SJSA1 (cell line): ENCODE data around the gene RGMA. TPM values are rescaled to one million over a fixed set of nuclear protein-coding genes. Genes with fewer than 3 reads are reported as not detected.

Source experiments
- DNase-seq, 2 experiments: peaks; one replicate each; pipeline ENCODE4 v3.0.0-alpha.2; 2015 to 2020; ENCODE audit warnings: low spot score in 2 of 2, low read depth in 1 of 2
- H3K27ac ChIP-seq: fragments of 250-450 bp; sonication (Bioruptor Pico); 2 replicates; pipeline ENCODE4 v1.5.1; 2020; ENCODE audit warnings: mild to moderate bottlenecking, moderate library complexity
- H3K27me3 ChIP-seq: fragments of 250-450 bp; sonication (Bioruptor Pico); replicated peaks from 2 replicates; pipeline ENCODE4 v1.5.1; 2020; ENCODE audit warnings: mild to moderate bottlenecking, moderate library complexity
- H3K36me3 ChIP-seq: fragments of 250-450 bp; sonication (Bioruptor Pico); 2 replicates; pipeline ENCODE4 v1.5.1; 2020; ENCODE audit warnings: mild to moderate bottlenecking
- H3K4me1 ChIP-seq: fragments of 250-450 bp; sonication (Bioruptor Pico); replicated peaks from 2 replicates; pipeline ENCODE4 v1.6.1; 2021; ENCODE audit warnings: mild to moderate bottlenecking
- H3K4me3 ChIP-seq: fragments of 250-450 bp; sonication (Bioruptor Pico); 2 replicates; pipeline ENCODE4 v1.5.1; 2020; ENCODE audit warnings: mild to moderate bottlenecking
- H3K9me3 ChIP-seq: fragments of 250-450 bp; sonication (Bioruptor Pico); replicated peaks from 2 replicates; pipeline ENCODE4 v1.5.1; 2020; ENCODE audit warnings: mild to moderate bottlenecking
- total RNA-seq: library from RNA; depleted of rRNA; stranded (reverse); fragments of >200 nt; shearing (Covaris generic); gene quantifications from 2 replicates; pipeline ENCODE4 v1.2.3, GENCODE V29; 2014

Gene RGMA
- total RNA-seq, 1 experiment from 2014 or later = 3.6 TPM

DNA sequence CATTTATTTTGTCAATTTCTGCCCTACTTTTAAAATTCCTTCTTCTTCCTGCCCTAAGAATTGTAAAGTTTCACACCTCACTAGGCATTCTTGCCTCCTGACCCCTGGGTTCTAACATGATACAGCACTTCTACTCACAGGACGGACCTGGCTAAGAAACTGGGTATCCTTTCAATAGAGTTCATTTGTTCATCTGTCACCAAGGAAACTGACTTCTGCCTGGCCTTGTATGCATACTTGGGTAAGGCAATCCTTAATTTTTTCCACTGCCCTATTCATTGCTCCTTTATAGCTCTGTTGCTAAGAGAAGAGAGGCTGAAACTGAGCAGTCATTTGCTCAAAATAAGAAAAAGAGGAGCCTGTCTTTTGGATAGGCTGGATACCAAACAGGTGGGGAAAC is 3.3 kb downstream of the RGMA start:
- H3K4me3 ChIP-seq = no peak overlapping the region
- H3K27ac ChIP-seq = no peak overlapping the region
- no peak for DNase-seq
- no peaks in the 10 kb centered on the region for H3K36me3 ChIP-seq
- peaks cover 54% of the 10 kb centered on the region for H3K27me3 ChIP-seq
- no peaks in the 10 kb centered on the region for H3K9me3 ChIP-seq
- H3K4me1 ChIP-seq = peaks cover 15% of the 10 kb centered on the region

DNA sequence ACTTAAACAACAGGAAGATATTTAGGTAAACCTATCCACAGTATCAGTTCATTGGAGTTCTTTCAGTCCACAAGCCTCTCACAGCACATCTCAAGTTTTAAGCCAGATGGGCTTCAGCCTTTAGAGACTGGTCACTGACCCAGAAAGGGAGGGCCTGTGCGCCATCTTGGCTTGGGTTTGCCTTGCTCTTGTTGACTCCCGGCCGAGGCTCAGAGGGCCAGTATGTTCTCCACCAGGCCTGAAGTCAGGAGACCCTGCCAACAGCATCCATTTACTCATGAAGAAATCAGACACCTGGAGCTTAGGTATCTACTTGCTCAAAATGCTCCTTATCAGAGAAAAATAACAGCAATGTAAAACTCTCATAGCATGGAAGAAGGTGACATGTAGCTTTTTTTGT is 6.2 kb downstream of the RGMA start:
- peaks cover 57% of the 10 kb centered on the region for H3K27me3 ChIP-seq
- H3K4me3 ChIP-seq = no peak overlapping the region
- H3K27ac ChIP-seq = no peak overlapping the region
- no peak for DNase-seq
- H3K4me1 ChIP-seq = peaks cover 4% of the 10 kb centered on the region
- no peaks in the 10 kb centered on the region for H3K36me3 ChIP-seq
- no peaks in the 10 kb centered on the region for H3K9me3 ChIP-seq

DNA sequence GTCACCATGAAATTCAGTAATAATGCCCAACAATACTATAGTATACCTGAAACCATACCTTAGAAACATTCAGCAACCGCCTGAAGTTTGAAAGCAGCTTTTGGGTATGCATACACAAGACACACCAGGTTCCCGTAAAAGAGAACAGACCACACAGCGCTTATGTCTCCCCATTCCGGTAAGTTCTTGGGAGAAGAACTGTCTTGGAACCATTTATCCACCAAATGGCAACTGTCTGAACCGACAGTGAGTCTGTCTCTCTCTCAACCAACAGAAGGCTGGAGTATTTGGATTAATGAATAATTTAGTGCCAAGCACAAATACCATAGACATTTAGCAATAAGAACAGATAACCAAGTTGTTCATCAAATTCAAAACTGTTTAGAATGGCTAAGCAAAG is 7.6 kb downstream of the RGMA start:
- Histone ChIP-seq H3K36me3 (no peaks in the 10 kb centered on the region), H3K9me3 (no peaks in the 10 kb centered on the region), H3K4me3 (no peak overlapping the region), H3K27me3 (peaks cover 45% of the 10 kb centered on the region), H3K27ac (no peak overlapping the region), H3K4me1 (no peaks in the 10 kb centered on the region)
- DNase-seq = no peak

DNA sequence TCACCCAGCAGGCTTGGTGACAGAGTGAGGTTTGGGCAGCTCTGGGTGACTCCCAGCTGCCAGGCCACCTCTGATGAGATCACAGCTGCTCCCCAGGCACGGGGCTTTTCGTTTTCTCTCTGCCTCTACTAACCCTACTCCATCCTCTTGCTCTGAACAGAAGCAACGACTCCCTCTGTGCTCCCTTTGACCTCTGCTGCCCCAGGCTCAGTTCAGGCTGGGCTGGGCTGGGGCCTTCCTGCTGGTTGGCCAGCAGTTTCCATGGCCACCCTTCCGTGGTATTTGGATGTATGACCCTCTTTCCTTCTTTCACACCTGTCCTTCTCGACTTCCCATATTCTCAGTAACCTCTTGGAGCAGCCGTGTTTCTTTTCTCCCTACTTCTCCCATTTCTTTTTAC is 8.6 kb downstream of the RGMA start:
- DNase-seq = no peak
- H3K9me3 ChIP-seq = no peaks in the 10 kb centered on the region
- no peaks in the 10 kb centered on the region for H3K36me3 ChIP-seq
- H3K4me1 ChIP-seq = no peaks in the 10 kb centered on the region
- H3K4me3 ChIP-seq = no peak overlapping the region
- H3K27me3 ChIP-seq = peaks cover 37% of the 10 kb centered on the region
- no peak overlapping the region for H3K27ac ChIP-seq

DNA sequence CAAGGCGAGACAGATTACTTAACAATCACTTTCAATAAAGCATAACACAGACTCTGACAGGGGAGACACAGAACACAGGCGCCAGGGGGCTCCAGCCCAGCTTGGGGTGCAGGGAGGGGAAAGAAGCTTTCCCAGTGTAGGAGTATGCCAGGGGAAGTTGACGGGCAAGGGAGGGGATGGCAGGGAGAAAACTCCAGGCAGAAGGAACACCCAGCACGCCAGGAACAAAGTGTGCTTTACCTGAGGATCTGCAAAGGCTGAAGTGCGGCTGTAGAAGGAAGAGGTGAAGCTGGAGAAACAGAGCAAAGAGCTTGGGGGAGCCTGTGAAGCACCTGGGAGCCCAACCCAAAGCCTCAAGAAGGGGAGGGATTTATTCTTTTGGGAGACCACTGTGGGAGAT is 12.1 kb downstream of the RGMA start:
- Histone ChIP-seq H3K4me3 (no peak overlapping the region), H3K27ac (no peak overlapping the region), H3K27me3 (peaks cover 17% of the 10 kb centered on the region), H3K9me3 (no peaks in the 10 kb centered on the region), H3K36me3 (0 out of 2 replicates have a peak, but pooled peaks cover 4% of the 10 kb centered on the region), H3K4me1 (peaks cover 15% of the 10 kb centered on the region)
- no peak for DNase-seq

DNA sequence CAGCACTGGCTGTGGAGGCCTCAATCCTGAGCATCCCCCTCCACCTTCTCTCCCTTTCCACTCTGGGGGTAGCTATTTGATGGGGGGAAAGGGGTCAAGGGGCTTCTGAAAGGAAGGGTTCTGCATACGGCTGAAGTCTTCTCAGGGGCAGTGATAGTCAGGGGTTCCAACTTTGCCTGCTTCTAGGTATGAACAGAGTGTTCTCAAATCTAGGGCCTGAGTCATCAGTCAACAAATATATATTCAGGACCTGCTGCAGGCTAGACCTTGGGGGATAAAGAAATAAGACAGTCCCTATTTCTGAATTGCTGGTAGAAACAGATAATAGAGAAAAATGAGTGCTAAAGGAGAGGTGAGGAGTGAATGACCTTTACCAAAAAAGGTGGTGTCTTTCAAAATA is 12.8 kb downstream of the RGMA start:
- H3K27ac ChIP-seq = no peak overlapping the region
- no peak overlapping the region for H3K4me3 ChIP-seq
- H3K27me3 ChIP-seq = peaks cover 14% of the 10 kb centered on the region
- H3K9me3 ChIP-seq = no peaks in the 10 kb centered on the region
- H3K36me3 ChIP-seq = 0 out of 2 replicates have a peak, but pooled peaks cover 4% of the 10 kb centered on the region
- H3K4me1 ChIP-seq = peaks cover 21% of the 10 kb centered on the region
- DNase-seq = no peak

DNA sequence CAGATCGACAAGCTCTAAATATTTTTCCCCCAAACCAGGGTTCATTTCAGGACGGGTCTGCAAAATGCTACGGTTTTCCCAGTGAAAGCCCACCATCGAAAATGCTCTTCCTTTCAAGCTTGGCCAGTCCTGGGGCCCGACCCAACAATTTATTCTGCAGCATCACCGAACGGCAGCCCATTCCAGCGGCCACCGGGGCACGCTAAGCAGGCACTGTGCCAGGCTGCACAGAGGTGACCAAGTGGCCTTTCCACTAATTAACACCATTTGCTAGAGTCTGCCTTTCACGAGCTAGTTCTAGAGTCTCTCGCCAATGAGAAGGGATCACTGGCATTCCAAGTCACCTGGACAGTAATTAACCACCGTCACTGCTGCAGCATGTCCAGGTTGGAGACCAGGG is 14.4 kb downstream of the RGMA start:
- Histone ChIP-seq H3K9me3 (no peaks in the 10 kb centered on the region; the same call in 1 of the 2 replicates), H3K27ac (no peak overlapping the region), H3K4me1 (peaks cover 21% of the 10 kb centered on the region), H3K27me3 (peaks cover 9% of the 10 kb centered on the region), H3K36me3 (0 out of 2 replicates have a peak, but pooled peaks cover 4% of the 10 kb centered on the region), H3K4me3 (no peak overlapping the region)
- DNase-seq = no peak

DNA sequence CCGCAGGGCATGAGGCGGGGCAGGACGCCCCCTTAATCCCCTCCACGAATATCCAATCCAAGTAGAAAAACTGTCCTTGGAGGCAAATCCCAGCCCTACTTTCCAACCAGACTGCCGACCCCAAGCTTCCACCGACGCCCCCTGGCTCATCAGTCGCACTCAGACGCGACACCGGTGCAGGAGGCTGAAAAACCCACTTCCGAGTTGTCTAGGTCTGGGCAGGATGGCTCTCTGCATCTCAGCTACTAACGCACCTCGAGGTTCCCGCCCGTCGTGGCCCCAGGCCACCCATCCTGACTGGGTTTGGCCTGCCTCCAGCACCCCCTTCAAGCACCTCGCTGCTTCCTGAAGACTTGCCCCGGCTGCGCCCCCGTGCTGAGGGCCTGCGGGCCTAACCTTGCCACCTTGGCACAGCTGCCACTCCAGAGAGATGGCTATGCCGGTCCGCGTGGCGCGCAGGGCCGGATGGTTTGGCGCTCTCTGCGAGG is 15.5 kb downstream of the RGMA start:
- H3K4me1 ChIP-seq = peaks cover 21% of the 10 kb centered on the region
- DNase-seq = no peak
- H3K36me3 ChIP-seq = 0 out of 2 replicates have a peak, but pooled peaks cover 4% of the 10 kb centered on the region
- H3K27ac ChIP-seq = no peak overlapping the region
- H3K9me3 ChIP-seq = no peaks in the 10 kb centered on the region; the same call in 1 of the 2 replicates
- peak overlapping the region; percentile 58 for H3K4me3 ChIP-seq
- peaks cover 3% of the 10 kb centered on the region for H3K27me3 ChIP-seq

DNA sequence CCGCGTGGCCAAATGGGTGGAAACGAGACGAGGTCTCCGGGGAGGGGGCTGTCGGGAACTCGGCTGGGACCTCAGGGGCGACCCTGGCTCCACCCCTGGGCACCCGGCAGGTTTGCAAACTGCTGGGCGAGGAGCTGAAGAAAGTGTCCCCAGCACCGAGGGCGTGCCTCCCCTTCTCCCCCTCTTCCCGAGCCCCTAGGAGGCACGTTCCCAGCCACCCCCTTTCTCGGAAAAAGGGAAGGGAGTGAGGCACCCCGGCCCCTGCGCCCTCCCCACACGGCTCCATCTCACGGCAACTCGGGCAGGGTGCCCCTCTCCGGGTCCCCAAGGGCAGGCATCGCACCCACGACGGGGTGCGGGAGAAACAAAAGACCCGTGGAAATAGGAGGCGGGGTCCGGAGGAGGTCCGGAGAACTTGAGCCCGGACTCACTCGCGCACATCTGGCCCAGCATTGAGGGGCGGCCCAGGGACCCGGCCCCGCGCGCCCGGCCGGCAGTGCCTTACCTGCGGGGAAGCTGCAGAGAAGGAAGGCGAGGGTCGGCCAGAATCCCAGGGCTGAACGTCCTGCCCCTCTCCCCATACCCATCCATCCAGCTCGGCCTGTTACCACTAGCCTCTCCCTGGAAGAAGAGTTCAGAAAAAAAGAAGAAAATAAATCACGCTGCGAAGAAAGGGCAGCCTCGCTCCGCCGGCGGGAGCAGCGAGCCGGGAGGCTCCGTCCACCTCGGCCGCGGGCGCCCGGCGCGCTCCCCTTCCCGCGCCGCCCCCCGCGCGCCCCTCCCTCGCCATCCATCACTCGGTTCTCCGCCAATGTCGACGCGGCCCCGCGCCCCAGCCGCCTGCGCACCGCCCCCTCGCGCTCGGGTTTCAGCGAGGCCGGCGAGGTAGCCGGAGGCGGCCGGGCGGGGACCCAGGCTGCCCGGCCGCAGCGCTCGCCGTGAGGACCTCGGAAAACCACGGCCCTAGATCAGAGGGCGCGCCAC is 16.3 kb downstream of the RGMA start:
- Histone ChIP-seq H3K4me1 (peaks cover 21% of the 10 kb centered on the region), H3K36me3 (0 out of 2 replicates have a peak, but pooled peaks cover 4% of the 10 kb centered on the region), H3K27ac (peak overlapping the region; percentile 1; the same call in 1 of the 2 replicates), H3K27me3 (no peaks in the 10 kb centered on the region; the same call in 1 of the 2 replicates), H3K4me3 (peak overlapping the region; percentile 58), H3K9me3 (no peaks in the 10 kb centered on the region; the same call in 1 of the 2 replicates)
- DNase-seq = peak; percentile 67 to 83

DNA sequence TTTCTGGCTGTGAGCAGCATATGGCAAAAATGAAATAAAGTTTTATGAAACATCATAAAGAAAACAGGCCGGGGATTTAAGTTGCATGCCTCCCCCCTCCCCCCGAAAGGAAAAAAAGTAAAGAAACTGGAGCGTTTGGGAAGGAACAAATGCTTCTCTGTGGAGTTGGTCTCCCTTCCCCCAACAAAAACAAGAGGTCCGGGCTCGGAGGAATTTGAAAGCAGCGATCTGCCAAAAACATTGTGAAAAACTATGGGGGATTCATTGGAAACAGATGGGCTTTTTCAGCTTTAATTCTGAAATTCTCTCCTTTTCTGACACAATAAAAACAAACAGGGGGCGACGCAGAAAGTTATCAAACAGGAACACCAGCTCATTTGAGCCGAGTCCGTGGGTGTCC is 17.0 kb downstream of the RGMA start:
- Histone ChIP-seq H3K27ac (peak overlapping the region; percentile 1; the same call in 1 of the 2 replicates), H3K4me1 (peaks cover 22% of the 10 kb centered on the region), H3K27me3 (no peaks in the 10 kb centered on the region), H3K36me3 (0 out of 2 replicates have a peak, but pooled peaks cover 4% of the 10 kb centered on the region), H3K4me3 (peak overlapping the region; percentile 58), H3K9me3 (no peaks in the 10 kb centered on the region; the same call in 1 of the 2 replicates)
- DNase-seq = peak in 1 of 2 experiments; percentile 58

DNA sequence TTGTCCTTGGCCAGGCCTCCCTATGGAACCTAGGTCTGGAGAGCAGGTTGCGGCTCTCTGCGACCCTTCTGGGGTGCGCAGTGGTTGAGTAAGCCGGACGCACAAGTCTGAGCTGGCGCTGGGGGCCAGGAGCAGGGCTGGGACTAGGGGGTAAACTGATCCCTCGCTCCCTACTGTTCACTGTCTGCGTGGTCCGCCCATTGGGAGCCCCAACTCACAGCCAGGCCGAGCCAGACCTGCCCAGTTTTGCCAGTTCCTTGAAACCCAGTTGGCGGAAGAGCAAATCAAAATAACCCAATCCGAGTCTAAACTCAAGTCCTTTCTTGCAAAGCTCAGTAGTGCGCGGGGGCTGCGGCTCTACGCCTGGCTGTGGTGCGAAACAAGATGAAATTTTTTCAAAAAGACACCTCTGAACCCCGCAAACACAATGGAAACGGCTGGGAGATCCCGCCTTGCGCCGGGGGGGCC is 17.5 kb downstream of the RGMA start:
- H3K4me1 ChIP-seq = peaks cover 26% of the 10 kb centered on the region
- no peaks in the 10 kb centered on the region; the same call in 1 of the 2 replicates for H3K9me3 ChIP-seq
- peak overlapping the region; percentile 58 for H3K4me3 ChIP-seq
- H3K36me3 ChIP-seq = 0 out of 2 replicates have a peak, but pooled peaks cover 4% of the 10 kb centered on the region
- H3K27ac ChIP-seq = peak overlapping the region; percentile 1; the same call in 1 of the 2 replicates
- H3K27me3 ChIP-seq = no peaks in the 10 kb centered on the region
- DNase-seq = no peak

DNA sequence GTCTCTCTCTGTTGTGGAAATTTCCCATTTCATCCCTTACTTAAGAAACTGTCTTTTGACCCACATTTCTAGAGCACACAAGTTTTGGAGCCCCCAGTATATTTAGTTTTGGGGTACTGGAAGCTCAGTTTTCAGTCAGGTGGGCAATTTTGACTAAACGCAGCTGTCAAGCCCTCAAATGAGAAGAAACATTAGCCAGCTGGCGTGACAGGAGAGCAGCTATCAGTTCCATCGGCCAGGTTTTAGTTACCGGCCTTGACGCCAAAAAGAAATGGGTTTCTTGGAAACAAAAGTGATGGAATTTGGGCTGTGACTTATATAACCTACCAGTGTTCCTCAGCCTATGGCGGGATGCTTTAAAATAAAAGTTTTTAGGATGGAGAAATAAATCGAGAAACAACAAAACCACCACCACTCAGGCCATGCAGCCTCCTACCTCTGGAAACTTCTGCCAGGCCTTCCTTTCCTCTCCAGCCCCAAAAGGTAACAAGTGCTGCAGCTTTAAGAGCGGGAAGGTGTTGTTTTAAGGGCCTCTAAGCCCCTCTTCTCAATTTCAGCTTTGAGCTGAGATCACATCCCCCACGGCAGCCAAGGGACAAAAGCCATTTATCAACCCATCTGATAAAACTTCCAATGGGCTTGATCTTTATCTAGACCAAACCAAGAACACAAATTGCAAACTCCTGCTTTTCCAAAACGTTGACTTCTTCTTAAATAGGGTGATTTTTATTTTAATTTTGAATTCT is 18.3 kb downstream of the RGMA start:
- peaks cover 26% of the 10 kb centered on the region for H3K4me1 ChIP-seq
- H3K27me3 ChIP-seq = no peaks in the 10 kb centered on the region
- H3K9me3 ChIP-seq = no peaks in the 10 kb centered on the region; the same call in 1 of the 2 replicates
- no peak for DNase-seq
- H3K27ac ChIP-seq = no peak overlapping the region
- H3K4me3 ChIP-seq = no peak overlapping the region; the same call in 1 of the 2 replicates
- peaks cover 5% of the 10 kb centered on the region; the same call in 1 of the 2 replicates for H3K36me3 ChIP-seq

DNA sequence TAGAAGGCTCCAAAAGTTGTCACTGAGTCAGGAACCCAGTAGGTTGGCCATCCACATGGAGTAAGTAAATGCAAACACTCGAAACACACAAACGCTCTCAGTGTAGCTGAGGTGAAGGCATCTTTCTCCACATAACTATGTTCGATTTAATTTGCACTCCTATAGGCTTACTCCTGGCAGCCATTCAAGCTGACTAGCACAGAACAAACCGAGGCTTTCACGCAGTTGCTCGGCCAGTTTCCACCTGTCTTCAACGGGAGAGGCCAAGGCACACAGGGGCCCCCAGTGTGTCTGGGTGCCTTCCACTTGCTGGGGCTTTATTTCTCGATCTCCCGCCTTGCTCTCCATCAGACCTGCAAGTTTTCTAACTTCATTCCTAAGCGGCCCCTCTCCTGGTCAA is 18.9 kb downstream of the RGMA start:
- Histone ChIP-seq H3K9me3 (no peaks in the 10 kb centered on the region; the same call in 1 of the 2 replicates), H3K4me1 (peaks cover 26% of the 10 kb centered on the region), H3K36me3 (peaks cover 6% of the 10 kb centered on the region; the same call in 1 of the 2 replicates), H3K27me3 (no peaks in the 10 kb centered on the region), H3K27ac (no peak overlapping the region), H3K4me3 (no peak overlapping the region)
- DNase-seq = no peak
